Urinary bladder (tissue), 4 donors: Measurements from ENCODE around the gene RNF217. TPM values are rescaled to one million over a fixed set of nuclear protein-coding genes. Genes with fewer than 3 reads are reported as not detected.
A peak's percentile ranks its signal among the peaks of the same experiment; 100 is the strongest.

ENCODE experiments used
- DNase-seq: peaks from one replicate; pipeline ENCODE4 v3.0.0-alpha.2; 2015; ENCODE audit errors: extremely low spot score
- H3K27ac ChIP-seq: one replicate; pipeline ENCODE4 v1.5.1; 2013; ENCODE audit warnings: low read depth, mild to moderate bottlenecking, moderate library complexity
- H3K36me3 ChIP-seq: one replicate; pipeline ENCODE4 v1.6.1; 2013; ENCODE audit warnings: mild to moderate bottlenecking, moderate library complexity; ENCODE audit not compliant: insufficient read depth
- H3K4me1 ChIP-seq: one replicate; pipeline ENCODE4 v1.6.1; 2013; ENCODE audit warnings: mild to moderate bottlenecking, moderate library complexity; ENCODE audit not compliant: insufficient read depth
- H3K4me3 ChIP-seq: one replicate; pipeline ENCODE4 v1.5.1; 2013; ENCODE audit warnings: low read depth, low read length
- WGBS: extraction: QIAGEN DNeasy Blood & Tissue Kit; methylation state at CpG from one replicate; pipeline ENCODE4 v1.1.7; 2013; 5-methylcytosine and 5-hydroxymethylcytosine counted together
- polyA plus RNA-seq: library from polyadenylated mRNA; stranded (reverse); fragments of 200-250 nt; gene quantifications from one replicate; pipeline ENCODE4 v1.2.3, GENCODE V29; 2013
- total RNA-seq: library from RNA; depleted of rRNA; stranded (reverse); fragments of >200 nt; gene quantifications from one replicate; pipeline ENCODE4 v1.2.3, GENCODE V29; 2014
- donor health status: healthy with polysubstance abuse.
- donor health status: healthy.

The RNF217 gene
- total and polyA plus RNA-seq, 2 donors, result 7.9 to 51.7 TPM

- no peaks in the 10 kb centered on the region for H3K36me3 ChIP-seq
- no peaks in the 10 kb centered on the region for H3K4me1 ChIP-seq
- no peak for DNase-seq
- no peak overlapping the region for H3K27ac ChIP-seq
- H3K4me3 ChIP-seq, result no peak overlapping the region
- WGBS, result 70% methylated on average over 4 of the region's 4 CpGs
Observed at GRCh38 chr6:125077453-125077852, 115.2 kb downstream of the RNF217 start.

DNA sequence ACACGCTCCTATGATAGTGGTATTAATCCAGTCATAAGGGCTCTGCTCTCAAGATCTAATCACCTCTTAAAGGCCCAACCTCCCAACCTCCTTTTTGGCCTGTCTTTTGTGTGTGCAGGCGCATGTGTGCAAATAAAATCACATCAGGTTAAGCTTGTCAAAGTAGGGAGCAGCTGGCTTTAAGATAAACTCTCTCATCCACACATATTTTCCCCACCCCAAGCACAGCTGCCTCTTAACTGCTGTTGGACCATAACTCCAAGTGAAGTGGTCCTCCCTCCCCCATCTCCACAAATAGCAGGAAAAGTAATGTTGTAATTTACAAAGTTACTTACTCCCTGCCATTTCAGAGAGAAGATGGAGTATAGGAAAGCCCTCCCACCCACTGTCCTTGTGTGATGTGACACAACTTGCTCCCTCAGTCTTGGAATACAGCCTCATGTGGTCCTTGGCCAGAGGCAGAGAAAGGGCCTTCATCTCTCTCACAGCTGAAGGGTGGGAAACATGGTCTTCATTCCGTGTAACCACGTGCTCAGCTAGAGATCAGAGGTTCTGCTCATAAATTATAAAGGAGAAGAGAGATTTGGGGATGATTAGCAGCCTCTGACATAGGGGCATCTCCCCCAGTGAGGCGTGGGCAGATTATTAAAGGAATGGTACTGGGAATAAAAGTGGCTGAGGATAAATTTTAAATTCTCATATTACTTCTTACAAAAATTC lies 116.5 kb downstream of the RNF217 start:
- Histone ChIP-seq H3K4me3 (no peak overlapping the region), H3K36me3 (no peaks in the 10 kb centered on the region), H3K27ac (no peak overlapping the region), H3K4me1 (no peaks in the 10 kb centered on the region)
- 87% methylated on average over 5 of the region's 5 CpGs for WGBS
- DNase-seq, result no peak

GRCh38 chr6:125082908-125083683 lies 120.9 kb downstream of the RNF217 start:
- no peak for DNase-seq
- Histone ChIP-seq H3K4me1 (no peaks in the 10 kb centered on the region), H3K4me3 (no peak overlapping the region), H3K27ac (no peak overlapping the region), H3K36me3 (no peaks in the 10 kb centered on the region)
- WGBS, result 96% methylated on average over 8 of the region's 8 CpGs

GRCh38 chr6:125083684-125083990 lies 121.4 kb downstream of the RNF217 start:
- 96% methylated on average over 2 of the region's 2 CpGs for WGBS
- no peak overlapping the region for H3K27ac ChIP-seq
- no peaks in the 10 kb centered on the region for H3K4me1 ChIP-seq
- H3K4me3 ChIP-seq, result no peak overlapping the region
- DNase-seq, result no peak
- H3K36me3 ChIP-seq, result no peaks in the 10 kb centered on the region

- H3K36me3 ChIP-seq, result no peaks in the 10 kb centered on the region
- no peak overlapping the region for H3K27ac ChIP-seq
- H3K4me1 ChIP-seq, result no peaks in the 10 kb centered on the region
- no peak for DNase-seq
- H3K4me3 ChIP-seq, result no peak overlapping the region
Observed at GRCh38 chr6:125086716-125087115, 124.5 kb downstream of the RNF217 start.

DNA sequence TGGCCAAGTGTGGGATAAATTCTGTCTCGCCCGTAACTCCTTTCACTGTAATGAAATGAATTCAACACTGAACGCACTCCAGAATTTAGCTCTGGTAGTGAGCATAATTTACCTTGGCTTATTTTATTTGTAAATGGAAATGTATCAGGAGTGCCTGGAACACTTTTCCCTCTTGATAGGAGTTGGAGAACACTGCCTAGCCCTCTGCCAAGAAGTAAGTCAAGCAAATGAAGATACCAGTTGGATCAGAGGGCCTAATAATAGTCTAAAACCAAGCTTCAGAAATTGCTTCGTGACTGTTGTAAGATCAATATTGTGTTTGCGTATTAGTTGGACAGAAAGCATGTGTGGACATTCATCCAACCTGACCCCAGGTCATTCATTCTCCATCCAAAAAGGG lies 126.7 kb downstream of the RNF217 start:
- no peak for DNase-seq
- 77% methylated on average over 5 of the region's 5 CpGs for WGBS
- H3K27ac ChIP-seq, result no peak overlapping the region
- no peak overlapping the region for H3K4me3 ChIP-seq
- H3K36me3 ChIP-seq, result no peaks in the 10 kb centered on the region
- H3K4me1 ChIP-seq, result no peaks in the 10 kb centered on the region

- no peak for DNase-seq
- Histone ChIP-seq H3K4me3 (no peak overlapping the region), H3K4me1 (no peaks in the 10 kb centered on the region), H3K36me3 (no peaks in the 10 kb centered on the region), H3K27ac (no peak overlapping the region)
- WGBS, result 41% methylated on average over 3 of the region's 3 CpGs
Observed at GRCh38 chr6:125094563-125094962, 132.3 kb downstream of the RNF217 start.

GRCh38 chr6:125095580-125096301 lies 133.5 kb downstream of the RNF217 start:
- DNase-seq, result no peak
- no peak overlapping the region for H3K27ac ChIP-seq
- H3K36me3 ChIP-seq, result no peaks in the 10 kb centered on the region
- H3K4me3 ChIP-seq, result no peak overlapping the region
- 50% methylated on average over 5 of the region's 5 CpGs for WGBS
- H3K4me1 ChIP-seq, result no peaks in the 10 kb centered on the region

GRCh38 chr6:125097186-125097585 lies 134.9 kb downstream of the RNF217 start:
- H3K4me1 ChIP-seq, result no peaks in the 10 kb centered on the region
- WGBS, result 70% methylated on average over 2 of the region's 2 CpGs
- no peak overlapping the region for H3K4me3 ChIP-seq
- H3K36me3 ChIP-seq, result no peaks in the 10 kb centered on the region
- DNase-seq, result no peak
- no peak overlapping the region for H3K27ac ChIP-seq

DNA sequence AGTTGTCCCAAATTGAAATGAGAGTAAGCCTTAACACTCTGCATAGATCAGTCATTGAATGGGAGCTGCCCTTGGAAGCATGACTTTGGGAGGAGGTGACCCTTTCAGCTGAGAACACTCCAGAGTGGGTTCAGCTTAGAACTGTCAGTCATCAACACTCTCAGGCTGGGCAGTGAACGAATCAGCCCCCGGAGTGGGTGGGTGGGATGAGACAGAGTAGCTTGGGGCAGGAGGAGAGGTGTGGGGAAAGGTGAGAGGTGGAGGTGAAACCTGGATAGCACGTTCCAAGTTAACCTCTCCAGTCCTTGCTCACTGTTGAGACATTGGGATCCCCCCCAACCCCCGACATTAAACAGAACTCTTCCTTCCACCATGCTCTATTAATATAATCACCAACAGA lies 136.0 kb downstream of the RNF217 start:
- H3K27ac ChIP-seq, result no peak overlapping the region
- no peak for DNase-seq
- no peaks in the 10 kb centered on the region for H3K36me3 ChIP-seq
- H3K4me1 ChIP-seq, result no peaks in the 10 kb centered on the region
- H3K4me3 ChIP-seq, result no peak overlapping the region
- WGBS, result 92% methylated on average over 4 of the region's 4 CpGs

- Histone ChIP-seq H3K36me3 (no peaks in the 10 kb centered on the region), H3K4me1 (no peaks in the 10 kb centered on the region), H3K4me3 (peak overlapping the region; percentile 31), H3K27ac (no peak overlapping the region)
- DNase-seq, result no peak
- 2% methylated on average over 48 of the region's 48 CpGs for WGBS
Observed at GRCh38 chr6:125099211-125100073, 137.2 kb downstream of the RNF217 start.

GRCh38 chr6:125100074-125100652 lies 137.9 kb downstream of the RNF217 start:
- Histone ChIP-seq H3K4me3 (no peak overlapping the region), H3K36me3 (no peaks in the 10 kb centered on the region), H3K27ac (no peak overlapping the region), H3K4me1 (no peaks in the 10 kb centered on the region)
- no peak for DNase-seq
- 88% methylated on average over 10 of the region's 10 CpGs for WGBS

GRCh38 chr6:125101128-125101527 lies 138.9 kb downstream of the RNF217 start:
- Histone ChIP-seq H3K36me3 (no peaks in the 10 kb centered on the region), H3K27ac (no peak overlapping the region), H3K4me3 (no peak overlapping the region), H3K4me1 (no peaks in the 10 kb centered on the region)
- no peak for DNase-seq
- 54% methylated on average over 1 of the region's 1 CpG for WGBS
